ENCODE results near the gene VTI1A.
"Not testable (repeated sequence)": the region's sequence is repeated elsewhere in the genome, so short reads cannot be mapped to it uniquely, and the experiment has no call there.

Gene VTI1A

DNA sequence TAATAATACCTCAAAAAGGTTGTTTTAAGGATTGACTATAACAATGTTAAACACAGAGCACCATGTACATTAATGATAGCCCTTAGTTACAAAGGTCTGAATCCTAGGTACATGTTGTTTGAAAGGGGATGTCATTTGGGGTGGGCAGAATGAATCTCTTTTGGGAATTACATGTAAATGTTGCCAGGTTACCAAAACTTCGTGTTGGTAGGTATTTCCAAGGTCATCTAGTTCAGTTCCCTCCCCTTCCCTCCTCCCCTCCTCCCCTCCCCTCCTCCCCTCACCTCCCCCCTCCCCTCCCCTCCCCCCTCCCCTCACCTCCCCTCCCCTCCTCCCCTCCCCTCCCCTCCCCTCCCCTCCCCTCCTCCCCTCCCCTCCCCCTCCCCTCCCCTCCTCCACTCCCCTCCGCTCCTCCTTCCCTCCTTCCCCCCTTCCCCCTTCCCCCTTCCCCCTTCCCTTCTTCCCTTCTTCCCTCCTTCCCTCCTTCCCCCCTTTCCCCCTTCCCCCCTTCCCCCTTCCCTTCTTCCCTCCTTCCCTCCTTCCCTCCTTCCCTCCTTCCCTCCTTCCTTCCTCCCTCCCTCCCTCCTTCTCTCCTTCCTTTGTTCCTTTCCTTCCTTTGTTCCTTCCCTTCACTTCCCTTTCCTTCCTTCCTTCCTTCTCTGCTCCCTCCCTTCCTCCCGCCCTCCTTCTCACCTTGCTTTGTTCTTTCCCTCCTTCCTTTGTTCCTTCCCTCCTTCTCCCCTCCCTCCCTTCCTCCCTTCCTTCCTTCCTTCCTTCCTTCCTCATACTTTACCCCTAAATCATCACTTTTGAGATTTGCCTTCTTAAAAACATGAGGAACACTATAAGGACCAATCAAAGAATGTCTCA lies 8.1 kb downstream of the VTI1A start:
- DNase-seq (ENCODE audit: low read depth in 4 of 4, low spot score in 1 of 4) = no peak

- DNase-seq (ENCODE audit: low read depth in 4 of 4, low spot score in 1 of 4) = no peak
Measured at GRCh38 chr10:112456533-112456932, 9.5 kb downstream of the VTI1A start.

GRCh38 chr10:112460366-112460765 lies 13.4 kb downstream of the VTI1A start:
- DNase-seq (ENCODE audit: low read depth in 4 of 4, low spot score in 1 of 4) = no peak

- no peak for DNase-seq (ENCODE audit: low read depth in 4 of 4, low spot score in 1 of 4)
Measured at GRCh38 chr10:112461029-112461887, 14.2 kb downstream of the VTI1A start.

DNA sequence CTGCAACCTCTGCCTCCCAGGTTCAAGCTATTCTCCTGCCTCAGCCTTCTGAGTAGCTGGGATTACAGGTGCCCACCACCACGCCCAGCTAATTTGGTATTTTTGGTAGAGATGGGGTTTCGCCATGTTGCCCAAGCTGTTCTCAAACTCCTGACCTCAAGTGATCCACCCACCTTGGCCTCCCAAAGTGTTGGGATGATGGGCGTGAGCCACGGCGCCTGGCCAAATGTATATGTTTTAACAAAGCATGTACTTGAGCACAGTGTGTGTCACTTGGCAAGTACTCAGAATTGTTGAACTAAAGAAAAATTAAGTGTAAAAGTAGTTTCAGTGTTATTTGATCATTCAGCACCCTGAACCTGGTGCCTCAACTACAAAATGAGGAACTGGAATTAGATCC lies 17.1 kb downstream of the VTI1A start:
- DNase-seq (ENCODE audit: low read depth in 4 of 4, low spot score in 1 of 4) = not testable (repeated sequence)

DNA sequence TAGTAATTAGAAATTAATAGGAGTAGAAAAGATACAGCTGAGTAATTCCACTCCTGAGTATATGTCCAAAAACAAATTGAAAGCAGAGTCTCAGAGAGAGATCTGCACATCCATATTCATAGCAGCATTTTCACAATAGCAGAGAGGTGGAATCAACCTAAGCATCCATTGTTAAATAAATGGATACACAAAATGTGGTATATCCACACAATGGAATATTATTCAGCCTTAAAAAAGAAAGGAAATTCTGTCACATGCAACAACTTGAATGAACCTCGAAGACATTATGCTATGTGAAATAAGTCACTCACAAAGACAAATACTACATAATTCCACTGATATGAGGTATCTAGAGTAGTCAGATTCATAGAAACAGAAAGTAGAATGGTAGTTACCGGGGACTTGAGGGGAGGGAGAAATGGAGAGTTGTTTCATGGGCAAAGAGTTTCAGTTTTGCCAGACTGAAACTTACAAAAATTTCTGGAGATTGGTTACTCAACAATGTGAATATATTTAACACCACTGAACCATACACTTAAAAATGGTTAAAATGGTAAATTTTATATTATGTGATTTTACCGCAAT lies 18.4 kb downstream of the VTI1A start:
- DNase-seq (ENCODE audit: low read depth in 4 of 4, low spot score in 1 of 4) = no peak

- no peak for DNase-seq (ENCODE audit: low read depth in 4 of 4, low spot score in 1 of 4)
Measured at GRCh38 chr10:112466802-112467201, 19.8 kb downstream of the VTI1A start.

DNA sequence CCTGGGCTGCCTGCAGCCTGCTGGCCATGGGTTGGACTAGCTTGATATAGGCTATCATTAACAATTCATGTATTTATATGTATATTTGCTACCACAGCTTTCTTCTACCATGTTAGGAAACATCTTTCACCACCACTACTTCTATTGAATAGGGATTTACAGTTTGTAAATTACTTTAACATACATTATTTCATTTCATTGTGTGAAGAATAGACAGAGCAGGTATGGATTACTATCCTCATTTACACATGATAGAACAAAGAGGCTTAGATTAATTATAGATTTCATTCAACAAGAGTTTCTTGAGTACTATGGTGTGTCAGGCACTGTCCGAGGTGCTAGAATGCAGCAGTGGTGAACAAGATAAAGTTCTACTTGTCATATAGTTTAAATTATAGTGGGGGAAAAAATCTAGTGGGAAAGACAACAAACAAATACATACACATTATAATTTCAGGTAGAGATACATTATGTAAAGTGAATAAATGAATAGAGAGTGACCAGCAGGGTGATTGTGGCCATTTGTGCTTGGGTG lies 20.6 kb downstream of the VTI1A start:
- DNase-seq (ENCODE audit: low read depth in 4 of 4, low spot score in 1 of 4) = no peak

DNA sequence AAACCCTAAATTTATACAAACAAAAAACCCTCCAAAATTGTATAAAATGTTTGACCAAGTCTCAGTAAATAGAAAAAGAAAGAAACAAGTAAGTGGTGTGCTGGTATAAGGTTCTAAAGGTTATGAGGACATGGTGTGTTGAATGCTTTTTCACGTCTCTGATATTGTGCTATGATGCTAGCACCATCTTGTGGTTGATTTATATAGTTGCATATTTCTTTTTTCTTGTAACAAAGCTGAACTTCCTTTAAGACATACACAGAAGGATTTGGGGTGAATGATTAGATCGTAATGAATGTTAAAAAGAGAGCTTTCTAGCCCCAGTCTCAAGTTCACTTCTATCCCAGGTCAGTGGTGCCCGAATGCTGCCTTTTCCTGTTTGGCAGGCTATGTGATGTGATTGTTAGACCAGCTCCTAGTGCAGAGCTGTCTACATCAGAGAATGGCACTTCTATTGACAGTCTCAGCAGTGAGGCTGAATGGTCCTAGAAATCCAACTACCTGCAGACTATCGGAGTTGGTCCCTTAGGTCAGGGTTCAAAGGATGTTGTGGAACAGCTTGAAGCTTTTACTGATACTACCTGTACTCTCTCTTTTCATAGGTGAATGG lies 25.0 kb downstream of the VTI1A start:
- no peak for DNase-seq (ENCODE audit: low read depth in 4 of 4, low spot score in 1 of 4)

DNA sequence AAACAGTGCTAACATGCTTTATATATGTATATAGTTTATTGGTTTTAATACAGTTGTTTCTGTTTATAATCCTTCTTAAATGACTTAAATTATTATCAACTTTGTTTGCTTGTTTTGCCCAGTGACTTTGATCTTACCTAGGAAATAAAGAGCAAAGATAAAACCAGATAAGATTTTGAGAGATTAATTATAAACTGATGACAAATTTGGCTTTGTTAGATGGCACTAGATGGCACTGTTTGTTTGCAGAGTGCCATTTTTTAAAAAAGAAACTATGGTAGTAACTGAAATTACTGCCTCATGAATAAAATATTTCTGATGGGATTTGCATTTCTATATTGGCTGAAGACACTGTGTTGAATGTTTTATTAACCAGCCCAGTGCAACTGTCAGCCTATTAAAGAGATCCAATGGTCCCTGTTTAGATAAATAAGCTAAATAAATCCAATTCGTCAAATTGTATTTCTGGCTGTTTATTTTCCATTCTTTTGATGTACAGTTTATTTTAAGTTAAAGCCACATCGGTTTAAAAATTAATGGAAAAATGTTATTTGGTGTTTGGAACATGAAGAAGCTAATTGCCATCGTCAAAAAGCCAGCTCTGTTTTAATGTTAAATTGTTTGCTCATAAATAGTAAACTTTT lies 28.7 kb downstream of the VTI1A start:
- no peak for DNase-seq (ENCODE audit: low read depth in 4 of 4, low spot score in 1 of 4)

- no peak for DNase-seq (ENCODE audit: low read depth in 4 of 4, low spot score in 1 of 4)
Measured at GRCh38 chr10:112481602-112482001, 34.6 kb downstream of the VTI1A start.

DNA sequence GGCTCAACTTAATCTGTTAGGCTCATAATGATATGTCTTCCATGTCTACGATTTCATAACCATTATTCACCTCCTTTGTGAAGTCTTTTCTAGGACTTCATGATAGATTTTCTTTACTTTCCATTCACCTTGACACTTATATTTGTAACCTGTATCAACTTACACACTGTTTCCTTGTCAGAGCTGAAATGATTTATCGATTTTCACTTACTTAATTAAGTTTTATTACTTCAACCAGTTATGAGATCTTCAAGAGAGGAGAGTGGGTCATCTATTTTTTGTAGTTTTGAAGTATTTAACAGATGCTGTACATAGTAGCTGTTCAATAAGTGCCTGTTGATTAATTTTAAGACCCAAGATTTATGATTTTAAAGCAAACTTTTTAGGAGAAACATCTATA lies 37.4 kb downstream of the VTI1A start:
- DNase-seq (ENCODE audit: low read depth in 4 of 4, low spot score in 1 of 4) = no peak

DNA sequence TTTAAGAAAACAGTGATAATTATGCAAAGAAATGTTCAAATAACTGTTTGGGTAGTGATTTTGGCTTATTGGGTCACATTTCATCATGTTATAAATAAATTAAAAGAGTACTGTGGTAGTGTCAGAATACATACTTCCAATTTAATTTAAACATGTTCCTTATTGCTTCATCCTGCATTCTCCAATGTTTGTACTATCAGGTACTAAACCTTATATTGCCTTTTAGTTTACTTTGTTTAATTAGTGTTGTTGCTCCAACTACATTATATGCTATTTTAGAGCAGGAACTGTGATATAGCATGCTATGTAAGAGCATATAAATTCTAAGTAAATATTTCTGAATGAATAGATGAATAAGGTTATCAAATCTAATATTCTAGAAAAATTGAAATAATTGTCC lies 40.9 kb downstream of the VTI1A start:
- DNase-seq (ENCODE audit: low read depth in 4 of 4, low spot score in 1 of 4) = no peak

GRCh38 chr10:112490545-112490944 lies 43.5 kb downstream of the VTI1A start:
- DNase-seq (ENCODE audit: low read depth in 4 of 4, low spot score in 1 of 4) = no peak

GRCh38 chr10:112491144-112491543 lies 44.1 kb downstream of the VTI1A start:
- DNase-seq (ENCODE audit: low read depth in 4 of 4, low spot score in 1 of 4) = no peak

DNA sequence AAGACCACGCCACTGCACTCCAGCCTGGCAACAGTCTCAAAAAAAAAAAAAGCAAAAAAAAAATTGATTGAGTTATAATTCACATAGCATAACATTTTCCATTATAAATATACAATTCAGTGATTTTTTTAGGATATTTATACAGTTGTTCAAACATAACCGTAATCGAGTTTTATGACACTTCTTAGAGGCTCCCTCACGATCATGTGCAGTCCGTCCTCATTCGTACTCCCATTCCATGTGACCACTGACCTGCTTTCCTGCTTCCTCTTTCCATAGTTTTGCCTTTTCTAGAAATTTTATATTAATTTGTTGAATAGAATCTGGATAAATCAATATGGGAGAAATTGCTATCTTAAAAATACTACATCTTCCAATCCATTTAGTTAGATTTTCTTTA lies 45.7 kb downstream of the VTI1A start:
- no peak for DNase-seq (ENCODE audit: low read depth in 4 of 4, low spot score in 1 of 4)

DNA sequence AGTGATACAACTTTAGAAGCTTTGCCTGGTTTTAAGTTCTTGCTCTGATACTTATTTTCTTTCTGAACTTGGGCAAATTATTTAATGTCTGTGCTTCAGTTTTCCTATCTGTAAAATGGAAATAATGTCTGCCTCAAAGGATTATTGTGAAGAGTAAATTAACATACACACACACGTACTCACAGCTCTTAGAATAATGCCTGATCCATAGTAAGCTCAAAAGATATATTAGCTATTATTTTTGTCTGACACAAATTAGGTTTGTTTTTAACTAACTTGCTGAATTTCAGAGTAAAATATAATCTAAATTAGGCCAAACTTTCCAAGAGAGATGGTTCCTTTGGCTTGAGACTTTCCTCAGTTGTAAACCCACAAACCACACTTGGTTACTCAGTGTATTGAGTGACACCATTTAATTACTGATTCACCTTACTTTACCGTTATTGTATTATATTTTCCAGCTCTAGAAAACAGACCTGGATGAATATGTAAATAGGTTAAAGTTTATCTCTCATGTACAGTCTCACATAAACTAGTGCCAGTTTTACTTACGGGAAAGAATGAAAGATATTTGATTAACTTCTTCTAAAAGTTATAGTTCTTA lies 50.4 kb downstream of the VTI1A start:
- no peak for DNase-seq (ENCODE audit: low read depth in 4 of 4, low spot score in 1 of 4)

DNA sequence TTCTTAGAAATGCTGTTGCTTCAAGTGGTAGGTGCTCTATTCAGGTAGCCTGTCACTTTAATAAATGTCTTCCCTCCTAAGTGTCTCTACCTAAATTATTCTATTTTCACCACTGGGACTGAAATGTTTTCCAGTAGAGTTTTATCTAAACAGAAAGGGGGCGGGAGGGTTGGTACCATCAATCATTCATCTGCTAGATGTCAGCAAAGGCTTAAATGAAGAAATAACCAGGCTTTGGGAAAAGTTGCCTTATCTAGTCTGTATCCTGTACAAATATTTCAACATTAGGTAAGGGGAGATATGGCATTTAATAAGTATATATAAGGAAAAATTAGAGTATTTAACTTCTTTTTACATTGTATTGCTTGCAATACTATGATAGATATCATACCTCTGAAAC lies 51.8 kb downstream of the VTI1A start:
- DNase-seq (ENCODE audit: low read depth in 4 of 4, low spot score in 1 of 4) = no peak

DNA sequence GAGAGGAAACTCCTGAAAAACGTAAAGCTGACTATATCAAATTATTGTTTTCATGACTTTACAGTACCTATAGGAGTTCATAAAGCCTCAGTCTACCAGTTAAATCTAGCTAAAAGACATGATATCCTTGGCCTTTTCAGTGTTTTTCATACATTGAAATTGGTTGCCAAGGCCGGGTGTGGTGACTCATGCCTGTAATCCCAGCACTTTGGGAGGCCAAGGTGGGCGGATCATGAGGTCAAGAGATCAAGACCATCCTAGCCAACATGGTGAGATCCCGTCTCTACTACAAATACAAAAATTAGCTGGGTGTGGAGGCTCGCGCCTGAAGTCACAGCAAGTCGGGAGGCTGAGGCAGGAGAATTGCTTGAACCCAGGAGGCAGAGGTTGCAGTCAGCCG lies 53.0 kb downstream of the VTI1A start:
- DNase-seq (ENCODE audit: low read depth in 4 of 4, low spot score in 1 of 4) = not testable (repeated sequence)

- DNase-seq (ENCODE audit: low read depth in 4 of 4, low spot score in 1 of 4) = no peak
Measured at GRCh38 chr10:112502536-112502935, 55.5 kb downstream of the VTI1A start.
